T47D (cell line): Measurements from ENCODE around the gene ZCCHC24.

ENCODE experiments used
- DNase-seq, 2 experiments: peaks; one replicate each; pipeline versions ENCODE4 v3.0.0 to v3.0.0-alpha.2; 2011 to 2012; ENCODE audit warnings: low read depth in 1 of 2, low spot score in 1 of 2
- JUND ChIP-seq: IDR thresholded peaks from 2 replicates; pipeline ENCODE4 v1.6.1; 2012; ENCODE audit warnings: low read depth
- in situ Hi-C: cut with HindIII; loops from 2 replicates; pipeline ENCODE4 v1.10.0; 2016; ENCODE audit warnings: low sequenced_read_pairs, low pct_unique_long_range_greater_than_20kb

ZCCHC24 gene

DNA sequence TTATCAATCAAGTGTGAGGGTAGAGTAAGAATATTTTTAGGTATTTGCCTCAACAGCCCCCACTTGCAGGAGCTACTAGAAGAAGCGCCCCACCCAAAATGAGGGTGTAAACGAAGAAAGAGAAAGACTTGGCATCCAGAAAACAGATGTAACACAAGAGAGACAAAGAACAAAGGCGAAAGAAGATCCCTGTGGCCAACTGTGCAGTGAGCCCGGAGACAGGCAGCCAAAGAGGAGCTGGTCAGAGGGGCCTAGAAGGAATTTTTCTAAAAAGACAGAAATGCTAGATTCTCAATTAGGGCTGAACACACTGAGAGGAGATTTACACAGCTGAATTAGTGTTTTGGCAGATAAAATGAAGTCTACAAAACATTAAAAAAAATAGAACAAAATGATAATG, 37.3 kb upstream of the ZCCHC24 start:
- in situ Hi-C loops: no loop called here
- TF ChIP-seq JUND: no peak
- no peak for DNase-seq

GRCh38 chr10:79482304-79482703, 36.9 kb upstream of the ZCCHC24 start:
- in situ Hi-C loops: no loop called here
- TF ChIP-seq JUND: no peak
- DNase-seq: no peak

GRCh38 chr10:79479283-79479909, 34.0 kb upstream of the ZCCHC24 start:
- in situ Hi-C loops: no loop called here
- TF ChIP-seq JUND: no peak
- DNase-seq: no peak

DNA sequence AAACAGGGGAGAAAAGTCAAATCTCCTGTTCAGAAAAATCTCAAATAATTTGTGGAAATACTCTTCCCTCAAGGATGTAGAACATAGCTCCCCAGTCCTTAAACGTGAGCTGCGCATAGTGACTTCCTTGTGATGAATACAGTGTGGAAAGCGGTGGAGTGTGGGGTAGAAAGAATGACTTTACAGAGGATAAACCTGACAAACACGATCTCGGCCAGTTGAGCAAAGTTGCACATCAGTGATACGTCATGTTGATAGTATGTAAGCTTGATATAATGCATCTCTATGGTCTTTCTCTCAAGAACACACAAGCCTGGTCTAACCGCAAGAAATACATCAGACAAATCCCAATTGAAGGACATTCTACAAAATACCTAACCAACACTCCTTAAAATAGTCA, 32.0 kb upstream of the ZCCHC24 start:
- no peak for DNase-seq
- in situ Hi-C loops: no loop called here
- TF ChIP-seq JUND: no peak

DNA sequence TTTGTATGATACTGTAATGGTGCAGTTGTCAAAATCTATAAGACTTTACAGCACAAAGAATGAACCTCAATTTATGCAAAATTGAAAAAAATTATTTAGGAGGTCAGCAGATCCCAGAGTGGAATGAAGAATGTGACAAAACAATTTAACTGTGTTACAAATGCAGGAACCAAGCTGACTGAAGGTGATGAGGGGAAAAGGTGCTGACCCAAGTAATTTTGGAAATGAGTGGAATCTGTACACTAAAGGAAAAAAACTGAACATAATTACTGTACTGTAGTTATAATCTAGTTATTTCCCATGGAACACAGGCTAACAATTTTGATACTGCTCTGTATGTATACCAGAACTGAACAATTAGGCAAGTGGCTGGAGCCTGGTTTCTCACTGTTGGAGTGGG, 31.2 kb upstream of the ZCCHC24 start:
- in situ Hi-C loops: no loop called here
- no peak for TF ChIP-seq JUND
- no peak for DNase-seq

DNA sequence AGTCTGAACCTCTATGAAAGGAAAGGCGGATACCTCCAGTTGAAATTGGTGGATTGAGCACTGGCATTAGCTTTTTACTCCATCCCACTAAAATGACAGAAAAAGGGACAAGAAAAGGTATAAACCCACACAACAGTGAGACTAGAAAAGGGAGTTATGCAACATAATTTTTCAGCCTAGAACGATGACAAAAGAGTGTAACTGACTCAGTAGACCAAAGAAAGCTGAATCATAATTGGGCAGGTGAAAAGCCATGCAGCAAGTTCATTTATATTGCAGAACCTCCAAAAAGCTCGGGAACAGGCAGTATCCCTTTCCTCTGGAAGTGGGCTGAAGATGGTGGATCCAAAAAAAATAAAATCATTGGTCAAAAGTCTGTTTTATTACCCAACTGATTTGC, 30.5 kb upstream of the ZCCHC24 start:
- in situ Hi-C loops: no loop called here

GRCh38 chr10:79475119-79475653, 29.8 kb upstream of the ZCCHC24 start:
- no peak for DNase-seq
- in situ Hi-C loops: no loop called here

More for the DNA sequence above, 30.5 kb upstream of the ZCCHC24 start:
- TF ChIP-seq JUND: no peak
- no peak for DNase-seq

GRCh38 chr10:79473496-79474095, 28.2 kb upstream of the ZCCHC24 start:
- no peak for TF ChIP-seq JUND
- DNase-seq: no peak
- in situ Hi-C loops: no loop called here

More at GRCh38 chr10:79475119-79475653, 29.8 kb upstream of the ZCCHC24 start:
- no peak for TF ChIP-seq JUND

DNA sequence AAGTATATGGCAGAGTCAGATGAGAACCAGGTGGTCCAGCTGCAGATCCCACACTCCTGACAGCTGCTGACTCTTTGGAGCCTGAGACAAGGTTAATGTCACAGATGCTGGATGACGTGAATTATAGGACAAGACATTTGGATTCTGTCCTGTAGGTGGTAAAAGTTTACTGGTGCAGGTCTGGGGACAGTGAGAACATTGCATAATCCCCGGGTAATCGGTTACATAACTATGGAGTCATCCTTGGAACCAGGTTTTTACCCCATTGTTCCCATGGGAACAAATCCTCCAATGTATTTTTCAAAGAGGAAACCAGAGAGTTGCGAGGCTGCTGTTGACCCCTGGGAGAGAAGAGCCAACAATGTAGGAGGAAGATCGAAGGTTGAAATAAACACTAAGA, 27.5 kb upstream of the ZCCHC24 start:
- no peak for DNase-seq
- in situ Hi-C loops: no loop called here

GRCh38 chr10:79472449-79472848, 27.0 kb upstream of the ZCCHC24 start:
- DNase-seq: no peak
- in situ Hi-C loops: no loop called here
- TF ChIP-seq JUND: no peak

More for the DNA sequence above, 27.5 kb upstream of the ZCCHC24 start:
- no peak for TF ChIP-seq JUND

- in situ Hi-C loops: no loop called here
- TF ChIP-seq JUND: no peak
- no peak for DNase-seq
Observed at GRCh38 chr10:79471776-79472175, 26.4 kb upstream of the ZCCHC24 start.

DNA sequence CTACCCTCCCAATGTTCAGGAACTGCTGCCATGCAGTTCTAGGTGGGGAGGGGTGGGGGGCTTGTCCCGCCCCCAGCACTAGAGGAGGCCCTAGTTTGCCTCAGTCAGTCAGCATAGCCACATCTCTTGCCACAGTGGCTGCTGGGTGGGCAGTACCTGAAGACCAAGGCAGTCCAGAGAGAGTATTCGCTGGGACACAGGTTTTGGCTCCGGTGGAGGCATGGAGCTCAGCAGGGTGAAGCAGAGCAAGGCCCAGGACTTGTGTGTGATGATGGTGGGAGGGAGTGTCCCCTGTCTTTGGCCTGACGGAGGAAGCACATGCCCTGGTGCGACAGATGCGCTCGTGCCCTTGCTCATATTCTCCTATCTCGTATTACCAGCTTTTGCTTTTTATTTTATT, 24.7 kb upstream of the ZCCHC24 start:
- no peak for TF ChIP-seq JUND
- no peak for DNase-seq
- in situ Hi-C loops: no loop called here

- no peak for DNase-seq
- in situ Hi-C loops: no loop called here
- TF ChIP-seq JUND: no peak
Observed at GRCh38 chr10:79468841-79469585, 23.6 kb upstream of the ZCCHC24 start.
